RCC 7860 (cell line): ENCODE measurements around the gene SH3RF3.

Experiments
- DNase-seq: peaks from one replicate; pipeline ENCODE4 v3.0.0-alpha.2; 2015; ENCODE audit warnings: low spot score
- FAIRE-seq: peaks from 2 replicates; lab custom pipeline; 2012; peaks lifted over from hg19 to GRCh38; lab: Jason Lieb, UNC

SH3RF3 gene

DNA sequence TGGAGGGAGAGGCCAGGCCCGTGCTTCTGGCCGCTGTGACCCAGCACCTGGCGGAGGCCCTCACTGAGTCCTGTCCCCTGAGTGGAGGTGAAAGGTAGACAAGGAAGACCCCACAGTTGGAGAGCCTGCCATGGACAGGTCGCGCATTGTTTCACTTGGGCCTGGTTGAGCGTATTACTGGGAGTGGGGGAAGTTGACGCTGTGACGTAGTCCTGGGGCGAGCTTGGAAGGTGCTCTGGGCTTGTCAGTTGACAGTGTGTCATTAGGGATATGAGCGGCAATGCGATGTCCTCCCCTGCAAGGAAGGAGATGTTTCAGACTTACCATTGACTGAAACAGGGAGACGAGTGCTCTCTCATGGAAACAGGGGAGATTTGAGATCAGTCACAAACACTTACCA is 127.1 kb downstream of the SH3RF3 start:
- FAIRE-seq (no peak), DNase-seq (no peak)

DNA sequence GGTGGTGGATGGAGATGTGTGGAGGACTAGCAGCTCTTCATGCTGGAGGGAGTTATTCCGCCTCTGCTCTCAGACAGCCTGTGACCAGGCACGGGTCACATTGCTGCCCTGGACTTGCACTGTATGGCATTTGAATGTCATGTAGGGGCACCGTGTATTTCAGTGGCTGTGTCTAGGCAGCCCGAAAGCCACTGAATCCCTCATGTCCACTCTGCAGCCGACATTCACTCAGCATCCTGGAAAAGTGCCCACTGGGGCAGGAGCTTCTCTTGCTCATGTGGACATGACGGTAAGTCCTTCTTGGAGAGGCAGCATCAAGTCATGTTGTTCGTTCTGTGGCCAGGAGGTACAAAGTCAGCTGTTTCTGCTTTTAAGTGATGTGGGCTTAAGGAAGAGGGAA is 127.9 kb downstream of the SH3RF3 start:
- no peak for DNase-seq
- FAIRE-seq: no peak

- no peak for DNase-seq
- no peak for FAIRE-seq
Observed at GRCh38 chr2:109257653-109258052, 128.6 kb downstream of the SH3RF3 start.

GRCh38 chr2:109258376-109258775 is 129.4 kb downstream of the SH3RF3 start:
- FAIRE-seq (no peak), DNase-seq (no peak)

DNA sequence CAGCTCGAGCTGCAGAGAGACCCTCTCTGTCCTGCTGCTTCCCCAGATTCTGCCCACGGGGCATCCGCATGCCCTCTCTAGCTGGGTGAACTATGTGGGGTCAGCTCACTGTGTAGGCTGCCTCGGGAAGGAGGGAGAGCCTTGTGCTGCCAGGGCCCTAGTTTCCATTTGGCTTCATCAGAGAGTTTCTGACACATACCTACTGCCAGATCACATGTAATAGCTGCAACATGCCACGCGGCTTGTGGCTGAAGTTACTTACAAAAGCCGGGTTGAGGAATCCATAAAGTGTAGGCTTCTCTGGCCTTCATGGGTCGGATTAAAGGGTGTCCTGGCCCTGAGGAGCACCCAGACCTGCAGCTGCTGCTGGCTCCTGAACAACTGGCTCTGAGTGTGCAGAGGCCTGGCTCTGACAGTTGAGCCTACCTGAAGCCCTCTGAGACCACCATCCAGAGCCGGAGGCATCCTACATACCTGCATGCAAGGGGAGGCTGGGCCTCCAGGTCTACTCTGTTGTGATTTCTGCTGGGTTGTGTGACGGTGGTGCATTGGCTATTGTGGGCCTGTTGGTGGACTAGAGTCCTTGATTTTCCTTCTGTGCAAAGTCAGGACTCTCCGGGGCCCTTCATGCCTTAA is 130.0 kb downstream of the SH3RF3 start:
- FAIRE-seq: no peak
- no peak for DNase-seq

DNA sequence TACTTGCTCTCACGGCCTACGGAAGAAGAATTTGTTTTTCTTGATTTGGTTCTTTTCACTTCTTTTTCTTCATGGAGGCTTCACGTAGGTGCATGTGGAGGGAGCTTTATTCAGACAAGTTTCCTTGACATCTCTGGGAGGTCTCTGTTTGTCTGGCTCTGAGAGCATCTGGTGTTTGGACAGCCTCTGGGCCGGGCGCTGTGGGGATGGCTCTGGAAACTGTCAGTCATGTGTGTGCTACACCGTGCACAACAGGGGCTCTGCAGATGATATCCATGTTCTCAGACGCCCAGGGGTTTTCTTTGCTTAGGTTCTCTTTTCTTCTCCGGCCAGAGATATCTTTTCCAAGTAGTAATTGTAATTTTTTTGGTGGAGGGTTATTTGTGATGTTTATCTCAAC is 130.7 kb downstream of the SH3RF3 start:
- FAIRE-seq (no peak), DNase-seq (no peak)

- FAIRE-seq (no peak), DNase-seq (no peak)
Observed at GRCh38 chr2:109260116-109260855, 131.3 kb downstream of the SH3RF3 start.

- DNase-seq (no peak), FAIRE-seq (no peak)
Observed at GRCh38 chr2:109260886-109261700, 132.1 kb downstream of the SH3RF3 start.

DNA sequence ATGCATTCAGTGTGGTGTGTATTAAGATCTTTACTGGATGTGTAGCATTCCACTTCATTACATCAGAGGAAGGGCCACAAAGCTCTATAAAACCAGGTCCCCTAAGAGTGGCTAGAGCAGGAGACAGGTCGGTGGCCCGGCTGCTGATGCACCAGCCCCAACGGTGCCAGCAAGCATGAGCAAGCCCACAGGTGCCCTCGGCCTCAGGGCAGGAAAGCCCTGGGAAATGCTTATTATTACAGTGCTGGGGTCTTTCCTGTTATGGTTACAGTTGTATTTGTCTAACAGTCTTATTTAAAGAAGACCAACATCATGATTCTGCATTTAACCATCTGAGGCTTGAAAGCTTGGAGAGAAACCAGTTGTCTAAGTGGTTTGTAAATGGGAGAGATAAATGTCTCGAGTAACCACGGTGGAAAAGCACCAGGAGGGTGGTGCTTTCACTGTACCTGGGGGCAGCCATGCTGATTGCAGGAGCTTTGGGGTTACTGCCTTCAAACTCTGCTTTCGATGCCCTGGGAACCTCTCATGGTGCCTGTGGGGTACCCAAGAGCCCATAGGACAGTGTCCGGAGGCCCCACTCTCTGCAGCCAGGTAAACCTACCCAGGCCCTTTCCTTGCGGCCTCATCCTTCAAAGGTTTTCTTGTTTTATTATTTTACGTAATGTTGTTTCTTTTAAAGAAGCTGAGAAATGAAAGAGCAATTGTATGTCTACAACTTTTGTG is 133.1 kb downstream of the SH3RF3 start:
- no peak for FAIRE-seq
- DNase-seq: no peak

GRCh38 chr2:109264595-109265328 is 135.8 kb downstream of the SH3RF3 start:
- no peak for FAIRE-seq

GRCh38 chr2:109265369-109265768 is 136.4 kb downstream of the SH3RF3 start:
- FAIRE-seq: no peak

More at GRCh38 chr2:109264595-109265328, 135.8 kb downstream of the SH3RF3 start:
- DNase-seq: no peak

GRCh38 chr2:109265953-109266352 is 136.9 kb downstream of the SH3RF3 start:
- FAIRE-seq: no peak
- no peak for DNase-seq

More at GRCh38 chr2:109265369-109265768, 136.4 kb downstream of the SH3RF3 start:
- no peak for DNase-seq

GRCh38 chr2:109266496-109266895 is 137.5 kb downstream of the SH3RF3 start:
- DNase-seq (no peak), FAIRE-seq (no peak)

DNA sequence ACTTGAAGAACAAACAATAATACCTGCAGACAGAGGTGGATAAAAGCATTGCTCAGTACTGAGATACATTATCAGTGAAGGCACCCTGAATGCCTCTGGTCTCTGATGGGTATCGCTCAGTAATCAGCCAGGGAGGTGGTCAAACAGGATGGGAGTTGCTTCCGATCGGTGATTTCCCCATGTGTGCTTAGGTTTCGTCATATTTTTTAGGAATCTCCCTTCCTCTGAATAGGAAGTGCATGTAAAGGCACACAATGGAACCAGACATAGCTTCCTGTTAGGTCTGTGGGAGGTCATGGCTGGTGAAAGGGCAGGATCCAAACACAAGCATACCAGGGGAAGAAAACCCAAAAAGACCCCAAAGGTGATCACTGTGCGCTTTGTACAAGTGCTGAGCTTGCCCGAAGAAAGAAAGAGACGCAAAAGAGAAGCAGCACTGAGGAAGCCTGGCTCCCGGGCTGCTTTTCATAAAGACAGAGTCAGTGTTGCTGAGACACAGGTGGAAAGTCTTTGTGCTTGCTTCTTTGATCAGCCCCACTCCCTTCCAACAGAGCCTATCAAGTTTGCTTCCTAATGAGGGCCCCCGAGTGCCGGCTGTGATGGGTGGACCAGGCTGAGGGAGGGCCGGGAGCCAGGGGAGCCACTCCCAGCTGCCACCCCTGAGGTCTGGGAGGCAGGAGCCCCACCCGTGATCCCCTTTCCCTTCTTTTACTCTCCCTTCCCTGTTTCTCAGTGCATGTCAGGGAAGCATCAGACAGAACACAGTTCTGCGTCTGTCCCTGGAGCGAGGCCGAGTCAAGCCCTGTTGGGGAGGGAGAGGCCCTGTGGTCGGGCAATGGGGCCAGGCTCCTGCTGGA is 138.2 kb downstream of the SH3RF3 start:
- FAIRE-seq: no peak
- DNase-seq: no peak

- FAIRE-seq (no peak), DNase-seq (no peak)
Observed at GRCh38 chr2:109268916-109269315, 139.9 kb downstream of the SH3RF3 start.

DNA sequence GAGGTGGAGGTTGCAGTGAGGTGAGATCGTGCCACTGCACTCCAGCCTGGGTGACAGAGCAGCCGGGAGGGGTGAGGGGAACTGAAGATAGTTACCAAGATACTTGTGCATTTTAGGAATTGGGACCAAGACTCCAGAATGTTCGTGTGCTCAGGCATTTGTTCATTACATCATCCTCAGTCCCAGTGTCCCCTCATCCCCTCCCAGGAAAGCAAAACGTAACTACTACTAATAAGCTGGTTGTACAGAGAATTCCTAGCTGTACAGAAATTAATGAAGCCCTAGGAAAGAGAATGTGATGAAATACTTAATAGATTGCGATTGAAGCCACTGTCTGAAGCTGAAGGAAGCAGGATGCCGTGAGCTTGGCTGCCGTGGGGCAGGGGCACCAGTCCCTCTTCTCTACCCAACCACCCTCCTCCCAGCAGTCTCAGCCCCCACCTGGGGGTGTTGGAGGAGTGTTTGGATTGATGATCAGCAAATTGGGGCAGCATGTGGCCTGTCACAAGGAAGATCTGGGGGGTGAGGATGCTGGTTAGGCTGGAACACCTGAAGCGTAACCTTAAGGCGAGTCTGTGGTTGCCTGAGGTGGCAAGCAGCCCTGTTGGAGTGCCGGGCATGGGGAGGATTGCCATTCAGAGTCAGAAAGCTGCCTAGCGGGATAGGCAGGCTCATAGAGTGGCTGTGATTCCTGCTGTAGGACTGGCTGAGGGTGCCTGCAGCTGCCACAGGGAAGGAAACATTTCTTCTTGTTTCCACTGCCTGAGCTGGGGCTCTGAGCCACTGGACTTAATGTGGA is 140.9 kb downstream of the SH3RF3 start:
- FAIRE-seq: no peak
- DNase-seq: no peak

- no peak for FAIRE-seq
Observed at GRCh38 chr2:109270505-109271312, 141.7 kb downstream of the SH3RF3 start.

GRCh38 chr2:109271920-109272319 is 142.9 kb downstream of the SH3RF3 start:
- FAIRE-seq (no peak), DNase-seq (no peak)

More at GRCh38 chr2:109270505-109271312, 141.7 kb downstream of the SH3RF3 start:
- DNase-seq: no peak
